Astrocyte (in vitro differentiated cells and primary cell): ENCODE measurements around the gene YBX2. TPM values are rescaled to one million over a fixed set of nuclear protein-coding genes. Genes with fewer than 3 reads are reported as not detected.
"Not testable (repeated sequence)": the region's sequence is repeated elsewhere in the genome, so short reads cannot be mapped to it uniquely, and the experiment has no call there.

Experiments
- DNase-seq: peaks from one replicate; pipeline ENCODE4 v3.0.0-alpha.2; 2010; ENCODE audit warnings: low read depth
- FAIRE-seq: peaks from 2 replicates; lab custom pipeline; 2011; peaks lifted over from hg19 to GRCh38; lab: Jason Lieb, UNC
- H2AFZ ChIP-seq: 2 replicates; pipeline ENCODE4 v1.6.0; 2012; ENCODE audit warnings: low read depth, low read length, inconsistent platforms
- H3K27ac ChIP-seq: 2 replicates; pipeline ENCODE4 v1.5.1; 2011; ENCODE audit warnings: low read depth, low read length, inconsistent platforms
- H3K27me3 ChIP-seq: 2 replicates; pipeline ENCODE4 v1.6.0; 2011; ENCODE audit warnings: low read length, inconsistent platforms; ENCODE audit not compliant: insufficient read depth
- H3K36me3 ChIP-seq: 2 replicates; pipeline ENCODE4 v1.5.1; 2011; ENCODE audit warnings: low read length, inconsistent platforms; ENCODE audit not compliant: insufficient read depth
- H3K4me1 ChIP-seq: 2 replicates; pipeline ENCODE4 v1.5.1; 2011; ENCODE audit warnings: low read length, inconsistent platforms; ENCODE audit not compliant: insufficient read depth
- H3K4me2 ChIP-seq: 2 replicates; pipeline ENCODE4 v1.6.0; 2012; ENCODE audit warnings: low read length, inconsistent platforms
- H3K4me3 ChIP-seq: 2 replicates; pipeline ENCODE4 v1.5.1; 2011; ENCODE audit warnings: low read depth, mild to moderate bottlenecking, low read length, inconsistent platforms; ENCODE audit not compliant: insufficient read depth
- H3K79me2 ChIP-seq: 2 replicates; pipeline ENCODE4 v1.6.0; 2012; ENCODE audit warnings: mild to moderate bottlenecking, low read length, inconsistent platforms; ENCODE audit not compliant: insufficient read depth
- H3K9ac ChIP-seq: 2 replicates; pipeline ENCODE4 v1.6.0; 2012; ENCODE audit warnings: mild to moderate bottlenecking, low read length, inconsistent platforms
- H3K9me3 ChIP-seq: 2 replicates; pipeline ENCODE4 v1.5.1; 2012; ENCODE audit warnings: low read depth, mild to moderate bottlenecking, low read length, inconsistent platforms; ENCODE audit not compliant: insufficient read depth
- H4K20me1 ChIP-seq: 2 replicates; pipeline ENCODE4 v1.6.0; 2012; ENCODE audit warnings: low read length, inconsistent platforms; ENCODE audit not compliant: insufficient read depth
- H3K27ac Mint-ChIP-seq: one replicate; pipeline ENCODE4 v1.8.0; 2021; ENCODE audit warnings: mild to moderate bottlenecking, mixed read lengths; ENCODE audit not compliant: unreplicated experiment
- H3K27me3 Mint-ChIP-seq: one replicate; pipeline ENCODE4 v1.8.0; 2021; ENCODE audit warnings: low read depth, mixed read lengths; ENCODE audit not compliant: unreplicated experiment
- H3K36me3 Mint-ChIP-seq: one replicate; pipeline ENCODE4 v1.8.0; 2021; ENCODE audit warnings: low read depth, mixed read lengths; ENCODE audit not compliant: unreplicated experiment
- H3K4me1 Mint-ChIP-seq: one replicate; pipeline ENCODE4 v1.8.0; 2021; ENCODE audit warnings: low read depth, mixed read lengths; ENCODE audit not compliant: unreplicated experiment
- H3K4me3 Mint-ChIP-seq: one replicate; pipeline ENCODE4 v1.8.0; 2021; ENCODE audit warnings: mild to moderate bottlenecking, moderate library complexity, mixed read lengths; ENCODE audit not compliant: unreplicated experiment
- H3K9me3 Mint-ChIP-seq: one replicate; pipeline ENCODE4 v1.8.0; 2021; ENCODE audit warnings: mild to moderate bottlenecking, mixed read lengths; ENCODE audit not compliant: unreplicated experiment
- CTCF ChIP-seq: IDR thresholded peaks from 2 replicates; pipeline ENCODE4 v1.5.1; 2011; ENCODE audit warnings: low read depth, mild to moderate bottlenecking, inconsistent platforms, low read length, moderate library complexity; ENCODE audit not compliant: insufficient read depth
- EZH2 ChIP-seq: IDR thresholded peaks from 2 replicates; pipeline ENCODE4 v1.6.1; 2012; ENCODE audit warnings: mild to moderate bottlenecking, low read length, inconsistent platforms; ENCODE audit not compliant: insufficient read depth
- total RNA-seq: library from RNA; stranded (reverse); gene quantifications from 2 replicates; pipeline ENCODE4 v1.2.1, GENCODE V29; 2021

Gene YBX2
- total RNA-seq, 1 donor from 2014 or later = 0.86 TPM

DNA sequence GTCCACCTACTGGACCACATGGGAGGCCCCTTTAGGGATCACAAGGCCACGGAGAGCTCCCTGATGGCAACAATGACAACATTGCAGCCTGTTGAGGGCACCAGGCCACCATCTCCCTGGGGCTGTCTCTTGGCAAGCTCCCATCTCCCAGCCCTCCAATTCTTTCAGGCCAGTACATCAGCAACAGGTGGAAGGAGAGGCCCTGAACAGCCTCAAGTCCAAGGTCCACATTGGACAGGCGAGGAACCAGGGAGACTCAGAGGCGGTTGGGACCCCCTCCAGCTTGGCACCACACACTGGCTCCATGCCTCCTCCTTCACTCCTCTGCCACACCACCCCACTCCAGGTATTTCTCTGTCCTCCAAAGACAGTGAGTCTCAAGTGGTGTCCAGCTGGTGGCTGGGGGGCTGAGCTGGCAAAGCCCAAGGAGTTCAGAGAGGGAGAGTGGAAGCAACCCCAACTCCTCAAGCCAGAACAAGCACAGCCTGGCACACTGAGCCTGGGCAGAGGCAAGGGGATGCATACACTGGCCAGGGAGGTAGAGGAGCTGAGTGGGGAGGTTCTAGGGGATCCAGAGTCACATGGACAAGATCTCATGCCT lies 40.6 kb upstream of the YBX2 start:
- no peak overlapping the region for H2AFZ ChIP-seq
- no peaks in the 10 kb centered on the region for H3K4me1 ChIP-seq
- no peaks in the 10 kb centered on the region for H3K79me2 ChIP-seq
- H3K4me3 ChIP-seq = no peak overlapping the region
- H3K36me3 ChIP-seq = no peaks in the 10 kb centered on the region
- TF ChIP-seq CTCF = no peak
- TF ChIP-seq EZH2 = no peak
- Mint-ChIP-seq H3K27ac (no peak overlapping the region), H3K4me3 (no peak overlapping the region), H3K36me3 (no peaks in the 10 kb centered on the region), H3K9me3 (no peaks in the 10 kb centered on the region), H3K4me1 (peaks cover 1% of the 10 kb centered on the region), H3K27me3 (no peaks in the 10 kb centered on the region)
- H3K9me3 ChIP-seq = no peaks in the 10 kb centered on the region
- FAIRE-seq = no peak
- no peaks in the 10 kb centered on the region for H4K20me1 ChIP-seq
- H3K27me3 ChIP-seq = no peaks in the 10 kb centered on the region
- no peak overlapping the region for H3K4me2 ChIP-seq
- no peak overlapping the region for H3K9ac ChIP-seq
- no peak overlapping the region for H3K27ac ChIP-seq
- DNase-seq = no peak

GRCh38 chr17:7332600-7333069 lies 38.2 kb upstream of the YBX2 start:
- not testable (repeated sequence) for H3K4me3 Mint-ChIP-seq, H2AFZ ChIP-seq, H3K27me3 Mint-ChIP-seq, H3K4me1 ChIP-seq, H3K4me2 ChIP-seq, H3K27ac Mint-ChIP-seq, H4K20me1 ChIP-seq, H3K4me1 Mint-ChIP-seq, H3K9ac ChIP-seq, H3K27me3 ChIP-seq, H3K27ac ChIP-seq, H3K9me3 Mint-ChIP-seq, DNase-seq, H3K36me3 Mint-ChIP-seq, H3K9me3 ChIP-seq, H3K36me3 ChIP-seq, FAIRE-seq, H3K4me3 ChIP-seq
- peaks cover 13% of the 10 kb centered on the region for H3K79me2 ChIP-seq

GRCh38 chr17:7332111-7332510 lies 37.7 kb upstream of the YBX2 start:
- Histone ChIP-seq H3K9me3 (no peaks in the 10 kb centered on the region), H2AFZ (no peak overlapping the region), H3K9ac (no peak overlapping the region), H3K27ac (no peak overlapping the region), H4K20me1 (peaks cover 6% of the 10 kb centered on the region), H3K4me1 (peaks cover 8% of the 10 kb centered on the region), H3K4me2 (no peak overlapping the region), H3K36me3 (no peaks in the 10 kb centered on the region), H3K79me2 (peaks cover 19% of the 10 kb centered on the region), H3K4me3 (no peak overlapping the region), H3K27me3 (no peaks in the 10 kb centered on the region)
- Mint-ChIP-seq H3K27me3 (no peaks in the 10 kb centered on the region), H3K4me3 (no peak overlapping the region), H3K9me3 (no peaks in the 10 kb centered on the region), H3K36me3 (no peaks in the 10 kb centered on the region), H3K4me1 (peaks cover 11% of the 10 kb centered on the region), H3K27ac (no peak overlapping the region)
- FAIRE-seq = no peak
- DNase-seq = no peak
- TF ChIP-seq CTCF (no peak), EZH2 (no peak)
